Sigmoid colon (tissue), 7 donors: ENCODE measurements around the gene ARMC12. TPM values are rescaled to one million over a fixed set of nuclear protein-coding genes. Genes with fewer than 3 reads are reported as not detected.

ENCODE experiments used
- DNase-seq: peaks from one replicate; pipeline ENCODE4 v3.0.0-alpha.2; 2019
- H3K27ac ChIP-seq, 4 donors: fragments of 200-600 bp; sonication (generic); one replicate each; pipeline ENCODE4 v1.5.1; 2016 to 2019; ENCODE audit warnings: mild to moderate bottlenecking in 1 of 4
- H3K27me3 ChIP-seq, 3 donors: fragments of 200-600 bp; sonication (generic); one replicate each; pipeline ENCODE4 v1.5.1; 2019; ENCODE audit warnings: mild to moderate bottlenecking in 1 of 3
- H3K36me3 ChIP-seq, 4 donors: fragments of 200-600 bp; sonication (generic); one replicate each; pipeline ENCODE4 v1.5.1; 2016 to 2019
- H3K4me1 ChIP-seq, 4 donors: fragments of 200-600 bp; sonication (generic); one replicate each; pipeline ENCODE4 v1.5.1; 2017 to 2019
- H3K4me3 ChIP-seq, 4 donors: fragments of 200-600 bp; sonication (generic); one replicate each; pipeline ENCODE4 v1.5.1; 2017 to 2019; ENCODE audit warnings: mild to moderate bottlenecking in 2 of 4, moderate library complexity in 1 of 4
- H3K9me3 ChIP-seq, 4 donors: fragments of 200-600 bp in 3 of 4; sonication (generic) in 3 of 4; one replicate each; pipeline versions ENCODE4 v1.5.1 to v1.6.1; 2013 to 2019
- CTCF ChIP-seq, 4 experiments: fragments of 450-650 bp in 3 of 4; fragments of 200-600 bp in 1 of 4; IDR thresholded peaks; one replicate each; pipeline ENCODE4 v1.5.1; 2016 to 2019; ENCODE audit warnings: antibody characterized with exemption in 4 of 4, mild to moderate bottlenecking in 3 of 4, moderate library complexity in 2 of 4
- EP300 ChIP-seq, 4 donors: sonication (generic); formaldehyde crosslinking; IDR thresholded peaks; one replicate each; pipeline ENCODE4 v1.6.1; 2017; ENCODE audit warnings: antibody characterized with exemption in 4 of 4
- POLR2A ChIP-seq, 2 donors: fragments of 450-650 bp; IDR thresholded peaks; one replicate each; pipeline ENCODE4 v1.6.1; 2016; ENCODE audit warnings: antibody characterized with exemption in 2 of 2, mild to moderate bottlenecking in 2 of 2, moderate library complexity in 2 of 2
- POLR2AphosphoS5 ChIP-seq, 4 donors: sonication (generic); formaldehyde crosslinking; IDR thresholded peaks; one replicate each; pipeline ENCODE4 v1.6.1; 2017; ENCODE audit warnings: antibody characterized with exemption in 4 of 4
- WGBS, 2 donors: extraction: QIAGEN DNeasy Blood & Tissue Kit; methylation state at CpG; one replicate each; pipeline ENCODE4 v1.1.7; 2013; 5-methylcytosine and 5-hydroxymethylcytosine counted together
- intact Hi-C: fragments of 100-400 bp; cut with DNase I; formaldehyde crosslinking; loops from one replicate; pipeline ENCODE4 v1.15.1; 2023
- polyA plus RNA-seq, 3 donors: library from polyadenylated mRNA; stranded (reverse); fragments of 200-250 nt; gene quantifications; one replicate each; pipeline ENCODE4 v1.2.3, GENCODE V29; 2013
- total RNA-seq, 4 donors: library from RNA; depleted of rRNA; stranded (reverse); fragments of >200 nt; gene quantifications; one replicate each; pipeline ENCODE4 v1.1.0, GENCODE V29; 2016
- donor health status: healthy with polysubstance abuse.
- donor health status: Bipolar disorder and iron deficiency.
- donor health status: healthy.

The ARMC12 gene
- total and polyA plus RNA-seq, 7 donors = 0.49 to 5.0 (median 0.86) TPM; not detected in 3

- H3K4me1 ChIP-seq = no peaks in the 10 kb centered on the region
Observed at GRCh38 chr6:35745509-35745908, 8.7 kb downstream of the ARMC12 start.

DNA sequence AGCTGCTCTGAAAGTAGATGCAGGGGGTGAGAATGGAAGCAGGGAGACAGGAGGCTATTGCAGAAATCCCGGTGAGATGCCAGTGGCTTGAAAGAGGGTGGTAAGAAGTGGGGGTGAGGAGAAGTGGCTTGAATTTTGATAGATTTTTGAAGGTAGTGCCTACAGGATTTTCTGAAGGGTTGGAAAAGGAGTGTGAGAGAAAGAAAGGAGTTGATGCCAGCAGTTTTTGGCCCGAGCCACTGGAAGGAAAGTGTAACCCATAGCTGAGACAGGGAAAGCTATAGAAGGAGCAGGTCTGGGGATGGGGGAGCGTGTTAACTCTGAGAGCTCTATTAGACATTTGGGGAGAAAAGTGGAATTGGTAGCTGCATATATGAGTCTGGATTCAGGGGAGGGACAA is 9.7 kb downstream of the ARMC12 start:
- no peak overlapping the region for H3K4me3 ChIP-seq
- no peak for DNase-seq
- intact Hi-C loops = no loop called here
- TF ChIP-seq POLR2AphosphoS5 (IDR thresholded peaks at IDR 0.05) (no peak), CTCF (IDR thresholded peaks at IDR 0.05) (no peak), POLR2A (IDR thresholded peaks at IDR 0.05) (no peak), EP300 (IDR thresholded peaks at IDR 0.05) (no peak)
- no peaks in the 10 kb centered on the region for H3K27me3 ChIP-seq
- 93 to 94% methylated on average over 3 of the region's 3 CpGs for WGBS, 2 donors
- no peak overlapping the region for H3K27ac ChIP-seq
- H3K36me3 ChIP-seq = no peaks in the 10 kb centered on the region
- H3K4me1 ChIP-seq = no peaks in the 10 kb centered on the region
- H3K9me3 ChIP-seq = no peaks in the 10 kb centered on the region

More at GRCh38 chr6:35745509-35745908, 8.7 kb downstream of the ARMC12 start:
- TF ChIP-seq EP300 (IDR thresholded peaks at IDR 0.05) = no peak
- TF ChIP-seq CTCF (IDR thresholded peaks at IDR 0.05) = no peak
- TF ChIP-seq POLR2A (IDR thresholded peaks at IDR 0.05) = no peak
- no peak for TF ChIP-seq POLR2AphosphoS5 (IDR thresholded peaks at IDR 0.05)
- H3K27ac ChIP-seq = no peak overlapping the region
- no peaks in the 10 kb centered on the region for H3K36me3 ChIP-seq
- no peak overlapping the region for H3K4me3 ChIP-seq
- no peak for DNase-seq
- 90 to 96% methylated on average over 7 of the region's 7 CpGs for WGBS, 2 donors
- H3K9me3 ChIP-seq = no peaks in the 10 kb centered on the region
- intact Hi-C loops = no loop called here
- H3K27me3 ChIP-seq = no peaks in the 10 kb centered on the region

GRCh38 chr6:35747877-35748276 is 11.0 kb downstream of the ARMC12 start:
- H3K27ac ChIP-seq = no peak overlapping the region
- no peaks in the 10 kb centered on the region for H3K9me3 ChIP-seq
- intact Hi-C loops = no loop called here
- 96 to 100% methylated on average over 1 of the region's 1 CpG for WGBS, 2 donors
- DNase-seq = no peak
- no peaks in the 10 kb centered on the region for H3K27me3 ChIP-seq
- TF ChIP-seq POLR2A (IDR thresholded peaks at IDR 0.05) (no peak), CTCF (IDR thresholded peaks at IDR 0.05) (no peak), EP300 (IDR thresholded peaks at IDR 0.05) (no peak), POLR2AphosphoS5 (IDR thresholded peaks at IDR 0.05) (no peak)
- H3K4me1 ChIP-seq = no peaks in the 10 kb centered on the region
- H3K4me3 ChIP-seq = no peak overlapping the region
- H3K36me3 ChIP-seq = no peaks in the 10 kb centered on the region

GRCh38 chr6:35750557-35750956 is 13.7 kb downstream of the ARMC12 start:
- no peaks in the 10 kb centered on the region for H3K36me3 ChIP-seq
- H3K27me3 ChIP-seq = no peaks in the 10 kb centered on the region
- WGBS, 2 donors = 91% methylated on average over 7 of the region's 7 CpGs
- DNase-seq = no peak
- intact Hi-C loops = no loop called here
- no peak overlapping the region for H3K4me3 ChIP-seq
- H3K27ac ChIP-seq = no peak overlapping the region
- no peaks in the 10 kb centered on the region for H3K4me1 ChIP-seq
- H3K9me3 ChIP-seq = no peaks in the 10 kb centered on the region
- TF ChIP-seq EP300 (IDR thresholded peaks at IDR 0.05) = no peak
- TF ChIP-seq CTCF (IDR thresholded peaks at IDR 0.05) = no peak
- TF ChIP-seq POLR2A (IDR thresholded peaks at IDR 0.05) = no peak
- TF ChIP-seq POLR2AphosphoS5 (IDR thresholded peaks at IDR 0.05) = no peak

GRCh38 chr6:35751594-35751993 is 14.8 kb downstream of the ARMC12 start:
- 76 to 88% methylated on average over 4 of the region's 4 CpGs for whole genome bisulfite sequencing, 2 donors
- intact Hi-C loops = no loop called here
- Histone ChIP-seq H3K27me3 (no peaks in the 10 kb centered on the region), H3K4me3 (no peak overlapping the region), H3K9me3 (no peaks in the 10 kb centered on the region), H3K36me3 (no peaks in the 10 kb centered on the region), H3K27ac (no peak overlapping the region), H3K4me1 (no peaks in the 10 kb centered on the region)
- DNase-seq = no peak
- no peak for TF ChIP-seq CTCF (IDR thresholded peaks at IDR 0.05)
- no peak for TF ChIP-seq POLR2A (IDR thresholded peaks at IDR 0.05)
- no peak for TF ChIP-seq POLR2AphosphoS5 (IDR thresholded peaks at IDR 0.05)
- TF ChIP-seq EP300 (IDR thresholded peaks at IDR 0.05) = no peak
